IPS DF 6.9 (cell line): Measurements from ENCODE around the gene AKT1.
A peak's percentile ranks its signal among the peaks of the same experiment; 100 is the strongest.

Source experiments
- DNase-seq: peaks from one replicate; pipeline ENCODE4 v3.0.0-alpha.2; 2013; ENCODE audit warnings: low read depth, low spot score
- H3K27ac ChIP-seq: one replicate; pipeline ENCODE4 v1.5.1; 2013; ENCODE audit warnings: low read length, control low read depth
- H3K27me3 ChIP-seq: 2 replicates; pipeline ENCODE4 v1.6.1; 2013; ENCODE audit warnings: mild to moderate bottlenecking, low read length; ENCODE audit not compliant: control insufficient read depth, insufficient read depth
- H3K36me3 ChIP-seq: 2 replicates; pipeline ENCODE4 v1.6.1; 2013; ENCODE audit warnings: low read length; ENCODE audit not compliant: control insufficient read depth, insufficient read depth
- H3K4me1 ChIP-seq: 2 replicates; pipeline ENCODE4 v1.6.1; 2013; ENCODE audit warnings: low read length; ENCODE audit not compliant: control insufficient read depth, insufficient read depth
- H3K4me3 ChIP-seq: 2 replicates; pipeline ENCODE4 v1.5.1; 2013; ENCODE audit warnings: mild to moderate bottlenecking, low read length
- H3K9me3 ChIP-seq: 2 replicates; pipeline ENCODE4 v1.6.1; 2013; ENCODE audit warnings: low read length, inconsistent platforms; ENCODE audit not compliant: control insufficient read depth, insufficient read depth
- WGBS: extraction: QIAGEN DNeasy Blood & Tissue Kit; methylation state at CpG from one replicate; pipeline ENCODE4 v1.1.7; 2013; ENCODE audit warnings: mixed read lengths, missing lambda C conversion rate; ENCODE audit not compliant: insufficient read length, insufficient coverage; 5-methylcytosine and 5-hydroxymethylcytosine counted together

Gene AKT1

GRCh38 chr14:104757681-104758392 lies 37.7 kb downstream of the AKT1 start:
- no peak for DNase-seq
- Histone ChIP-seq H3K9me3 (no peaks in the 10 kb centered on the region), H3K36me3 (peaks cover 38% of the 10 kb centered on the region), H3K27me3 (no peaks in the 10 kb centered on the region), H3K27ac (no peak overlapping the region), H3K4me3 (peak overlapping the region; percentile 1; the same call in 1 of the 2 replicates), H3K4me1 (peaks cover 5% of the 10 kb centered on the region; the same call in 1 of the 2 replicates)
- WGBS = no CpG with 5 or more reads among the region's 19 CpGs

- no peak for DNase-seq
- H3K36me3 ChIP-seq = peaks cover 38% of the 10 kb centered on the region
- H3K27me3 ChIP-seq = no peaks in the 10 kb centered on the region
- no peak overlapping the region for H3K4me3 ChIP-seq
- WGBS = no CpG with 5 or more reads among the region's 10 CpGs
- H3K27ac ChIP-seq = no peak overlapping the region
- H3K9me3 ChIP-seq = no peaks in the 10 kb centered on the region
- peaks cover 5% of the 10 kb centered on the region; the same call in 1 of the 2 replicates for H3K4me1 ChIP-seq
Measured at GRCh38 chr14:104757238-104757585, 38.3 kb downstream of the AKT1 start.

GRCh38 chr14:104756477-104757237 lies 38.9 kb downstream of the AKT1 start:
- no peak for DNase-seq
- no CpG with 5 or more reads among the region's 27 CpGs for WGBS
- Histone ChIP-seq H3K36me3 (peaks cover 38% of the 10 kb centered on the region), H3K27me3 (no peaks in the 10 kb centered on the region), H3K9me3 (no peaks in the 10 kb centered on the region), H3K27ac (no peak overlapping the region), H3K4me3 (no peak overlapping the region), H3K4me1 (peaks cover 5% of the 10 kb centered on the region; the same call in 1 of the 2 replicates)

- WGBS = no CpG with 5 or more reads among the region's 11 CpGs
- no peak for DNase-seq
- Histone ChIP-seq H3K4me3 (no peak overlapping the region), H3K27ac (no peak overlapping the region), H3K9me3 (no peaks in the 10 kb centered on the region), H3K36me3 (peaks cover 38% of the 10 kb centered on the region), H3K4me1 (peaks cover 5% of the 10 kb centered on the region; the same call in 1 of the 2 replicates), H3K27me3 (no peaks in the 10 kb centered on the region)
Measured at GRCh38 chr14:104755621-104756020, 39.9 kb downstream of the AKT1 start.

GRCh38 chr14:104754213-104754851 lies 41.2 kb downstream of the AKT1 start:
- H3K9me3 ChIP-seq = no peaks in the 10 kb centered on the region
- no peak overlapping the region for H3K27ac ChIP-seq
- H3K27me3 ChIP-seq = no peaks in the 10 kb centered on the region
- no CpG with 5 or more reads among the region's 13 CpGs for WGBS
- H3K4me1 ChIP-seq = peaks cover 5% of the 10 kb centered on the region; the same call in 1 of the 2 replicates
- DNase-seq = no peak
- H3K36me3 ChIP-seq = peaks cover 35% of the 10 kb centered on the region
- no peak overlapping the region; the same call in 1 of the 2 replicates for H3K4me3 ChIP-seq

GRCh38 chr14:104753528-104754212 lies 41.9 kb downstream of the AKT1 start:
- H3K27me3 ChIP-seq = no peaks in the 10 kb centered on the region
- no peaks in the 10 kb centered on the region for H3K9me3 ChIP-seq
- peaks cover 32% of the 10 kb centered on the region for H3K36me3 ChIP-seq
- peaks cover 5% of the 10 kb centered on the region; the same call in 1 of the 2 replicates for H3K4me1 ChIP-seq
- no peak for DNase-seq
- peak overlapping the region; percentile 99 for H3K4me3 ChIP-seq
- H3K27ac ChIP-seq = no peak overlapping the region
- no CpG with 5 or more reads among the region's 30 CpGs for WGBS

- no peak within 1 kb of the TSS for H3K27ac ChIP-seq
- H3K9me3 ChIP-seq = no peaks in the 10 kb centered on the region
- DNase-seq = peak; percentile 98
- H3K4me1 ChIP-seq = peaks cover 5% of the 10 kb centered on the region; the same call in 1 of the 2 replicates
- no CpG with 5 or more reads among the region's 95 CpGs for WGBS
- peak within 1 kb of the TSS; percentile 99 for H3K4me3 ChIP-seq
- no peaks in the 10 kb centered on the region for H3K27me3 ChIP-seq
- peaks cover 28% of the 10 kb centered on the region for H3K36me3 ChIP-seq
Measured at GRCh38 chr14:104752735-104753527, 42.6 kb downstream of the AKT1 start, which contains the start of gene SIVA1. Gene SIVA1 (plus strand): TSS chr14:104753147. CDS start chr14:104753202, 55 bp downstream.

GRCh38 chr14:104752423-104752734 lies 43.2 kb downstream of the AKT1 start:
- Histone ChIP-seq H3K36me3 (peaks cover 23% of the 10 kb centered on the region), H3K4me1 (peaks cover 5% of the 10 kb centered on the region; the same call in 1 of the 2 replicates), H3K4me3 (peak overlapping the region; percentile 26; the same call in 1 of the 2 replicates), H3K27ac (no peak overlapping the region), H3K9me3 (no peaks in the 10 kb centered on the region), H3K27me3 (no peaks in the 10 kb centered on the region)
- no CpG with 5 or more reads among the region's 21 CpGs for WGBS
- no peak for DNase-seq

GRCh38 chr14:104751539-104752422 lies 43.8 kb downstream of the AKT1 start:
- peaks cover 17% of the 10 kb centered on the region for H3K36me3 ChIP-seq
- no peak overlapping the region for H3K27ac ChIP-seq
- H3K4me1 ChIP-seq = peaks cover 5% of the 10 kb centered on the region; the same call in 1 of the 2 replicates
- no peaks in the 10 kb centered on the region for H3K9me3 ChIP-seq
- no peak for DNase-seq
- H3K4me3 ChIP-seq = peak overlapping the region; percentile 26; the same call in 1 of the 2 replicates
- H3K27me3 ChIP-seq = no peaks in the 10 kb centered on the region
- WGBS = no CpG with 5 or more reads among the region's 90 CpGs
